ENCODE results near the gene PTGIS.
A peak's percentile ranks its signal among the peaks of the same experiment; 100 is the strongest.

PTGIS gene

GRCh38 chr20:49519777-49520359 is 48.1 kb downstream of the PTGIS start:
- no peak for DNase-seq

GRCh38 chr20:49519212-49519712 is 48.7 kb downstream of the PTGIS start:
- no peak for DNase-seq

- no peak for DNase-seq
Observed at GRCh38 chr20:49518576-49518975, 49.4 kb downstream of the PTGIS start.

- no peak for DNase-seq
Observed at GRCh38 chr20:49517805-49518100, 50.2 kb downstream of the PTGIS start.

GRCh38 chr20:49516916-49517804 is 50.8 kb downstream of the PTGIS start:
- DNase-seq, result no peak

- DNase-seq, result no peak
Observed at GRCh38 chr20:49515586-49515985, 52.4 kb downstream of the PTGIS start.

GRCh38 chr20:49513517-49513916 is 54.4 kb downstream of the PTGIS start:
- no peak for DNase-seq

- no peak for DNase-seq
Observed at GRCh38 chr20:49513009-49513408, 54.9 kb downstream of the PTGIS start.

GRCh38 chr20:49511788-49512525 is 56.0 kb downstream of the PTGIS start:
- DNase-seq, result no peak

- DNase-seq, result no peak
Observed at GRCh38 chr20:49510562-49511122, 57.3 kb downstream of the PTGIS start.

GRCh38 chr20:49508435-49509199 is 59.3 kb downstream of the PTGIS start:
- peak; percentile 26 for DNase-seq

GRCh38 chr20:49507741-49508434 is 60.0 kb downstream of the PTGIS start:
- DNase-seq, result no peak

- peak; percentile 31 for DNase-seq
Observed at GRCh38 chr20:49505518-49505917, 62.4 kb downstream of the PTGIS start.

GRCh38 chr20:49503176-49503575 is 64.8 kb downstream of the PTGIS start:
- no peak for DNase-seq

- no peak for DNase-seq
Observed at GRCh38 chr20:49501917-49502316, 66.0 kb downstream of the PTGIS start.

GRCh38 chr20:49497398-49497669 is 70.6 kb downstream of the PTGIS start:
- no peak for DNase-seq

- no peak for DNase-seq
Observed at GRCh38 chr20:49496553-49497397, 71.2 kb downstream of the PTGIS start.

GRCh38 chr20:49496043-49496442 is 71.9 kb downstream of the PTGIS start:
- no peak for DNase-seq

GRCh38 chr20:49490689-49491088 is 77.2 kb downstream of the PTGIS start:
- DNase-seq, result no peak

- no peak for DNase-seq
Observed at GRCh38 chr20:49489688-49490087, 78.2 kb downstream of the PTGIS start.

- DNase-seq, result no peak
Observed at GRCh38 chr20:49486064-49486463, 81.9 kb downstream of the PTGIS start.

Data from NCI-H187 treated with DMSO at 0.1 percent for 48 hours (cell line).